Spinal cord (tissue), 10 donors: ENCODE results near the gene TBL1XR1. TPM values are rescaled to one million over a fixed set of nuclear protein-coding genes. Genes with fewer than 3 reads are reported as not detected.

Experiments used
- DNase-seq, 6 donors: peaks; one replicate each; pipeline versions ENCODE4 v3.0.0 to v3.0.0-alpha.2; 2013 to 2015; ENCODE audit warnings: low spot score in 6 of 6, low read depth in 4 of 6
- H3K27ac ChIP-seq: one replicate; pipeline ENCODE4 v1.5.1; 2013; ENCODE audit warnings: low read depth, low read length, control low read depth
- H3K27me3 ChIP-seq: one replicate; pipeline ENCODE4 v1.6.1; 2013; ENCODE audit warnings: low read length; ENCODE audit not compliant: control insufficient read depth, insufficient read depth
- H3K36me3 ChIP-seq: one replicate; pipeline ENCODE4 v1.6.1; 2013; ENCODE audit warnings: low read length; ENCODE audit not compliant: control insufficient read depth, insufficient read depth
- H3K4me1 ChIP-seq: one replicate; pipeline ENCODE4 v1.6.1; 2013; ENCODE audit warnings: low read length; ENCODE audit not compliant: control insufficient read depth, insufficient read depth
- H3K4me3 ChIP-seq: one replicate; pipeline ENCODE4 v1.5.1; 2013; ENCODE audit warnings: low read depth, low read length, control low read depth
- H3K9me3 ChIP-seq: one replicate; pipeline ENCODE4 v1.6.1; 2013; ENCODE audit warnings: low read length; ENCODE audit not compliant: control insufficient read depth, insufficient read depth
- whole genome bisulfite sequencing: methylation state at CpG from one replicate; pipeline ENCODE4 v1.1.5; 2013; ENCODE audit warnings: missing lambda C conversion rate; ENCODE audit not compliant: insufficient coverage; 5-methylcytosine and 5-hydroxymethylcytosine counted together
- polyA plus RNA-seq, 2 donors: library from polyadenylated mRNA; unstranded; fragments of 120-200 nt; gene quantifications; one replicate each; pipeline ENCODE4 v1.2.1, GENCODE V29; 2013; ENCODE audit not compliant: insufficient read length in 2 of 2
- total RNA-seq, 2 donors: library from RNA; depleted of rRNA in 1 of 2; stranded (reverse); fragments of 120-200 nt in 1 of 2; fragments of >200 nt in 1 of 2; gene quantifications; one replicate each; pipeline versions ENCODE4 v1.2.3 to v1.2.4, GENCODE V29; 2013 to 2014
- donor health status: healthy.

TBL1XR1 gene
- total and polyA plus RNA-seq, 4 donors: 81.6 to 193 (median 110) TPM

DNA sequence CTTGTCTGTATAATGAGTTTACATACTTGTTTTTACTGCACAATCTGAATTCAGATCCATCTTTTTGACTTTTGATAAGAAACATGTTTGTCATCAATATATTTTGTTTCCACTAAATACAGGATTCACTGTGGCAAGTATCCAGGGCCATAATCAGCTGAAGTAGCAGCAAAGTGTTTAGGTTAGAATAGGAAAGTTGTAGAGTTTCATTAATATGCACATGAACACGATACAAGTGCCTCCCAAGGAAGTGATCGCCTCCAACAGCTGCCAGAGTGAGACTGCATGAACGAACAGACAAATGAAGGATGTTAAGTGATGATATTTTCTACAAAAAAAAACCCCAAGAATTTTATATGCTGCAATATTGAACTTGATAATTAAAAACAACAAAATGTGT lies 204.3 kb downstream of the TBL1XR1 start:
- DNase-seq: peak in 2 of 6 donors; percentile 13 to 37
- whole genome bisulfite sequencing: no CpG with 5 or more reads among the region's 3 CpGs
- Histone ChIP-seq H3K4me3 (no peak overlapping the region), H3K27me3 (no peaks in the 10 kb centered on the region), H3K9me3 (peaks cover 4% of the 10 kb centered on the region), H3K4me1 (no peaks in the 10 kb centered on the region), H3K36me3 (no peaks in the 10 kb centered on the region), H3K27ac (no peak overlapping the region)

DNA sequence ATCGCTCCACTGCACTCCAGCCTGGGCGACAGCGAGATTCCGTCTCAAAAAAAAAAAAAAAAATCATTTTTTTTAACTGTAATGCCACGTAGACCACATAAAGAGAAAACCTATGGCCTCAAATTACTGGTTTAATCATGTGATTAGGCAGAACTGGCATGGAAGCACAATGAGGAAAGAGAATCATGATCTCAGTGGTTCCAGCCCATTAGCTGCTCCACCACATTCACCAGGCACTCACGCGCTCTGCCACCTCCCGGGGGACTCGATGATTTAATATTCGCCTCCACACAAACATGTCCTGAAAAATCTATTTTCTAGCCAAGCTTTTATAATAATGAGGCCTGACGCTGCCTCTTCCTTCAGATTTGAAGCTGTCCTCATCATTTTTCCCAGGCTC lies 204.7 kb downstream of the TBL1XR1 start:
- Histone ChIP-seq H3K27me3 (no peaks in the 10 kb centered on the region), H3K27ac (no peak overlapping the region), H3K4me3 (no peak overlapping the region), H3K9me3 (peaks cover 4% of the 10 kb centered on the region), H3K4me1 (no peaks in the 10 kb centered on the region), H3K36me3 (no peaks in the 10 kb centered on the region)
- DNase-seq: peak in 1 of 6 donors; percentile 31
- no CpG with 5 or more reads among the region's 11 CpGs for WGBS

DNA sequence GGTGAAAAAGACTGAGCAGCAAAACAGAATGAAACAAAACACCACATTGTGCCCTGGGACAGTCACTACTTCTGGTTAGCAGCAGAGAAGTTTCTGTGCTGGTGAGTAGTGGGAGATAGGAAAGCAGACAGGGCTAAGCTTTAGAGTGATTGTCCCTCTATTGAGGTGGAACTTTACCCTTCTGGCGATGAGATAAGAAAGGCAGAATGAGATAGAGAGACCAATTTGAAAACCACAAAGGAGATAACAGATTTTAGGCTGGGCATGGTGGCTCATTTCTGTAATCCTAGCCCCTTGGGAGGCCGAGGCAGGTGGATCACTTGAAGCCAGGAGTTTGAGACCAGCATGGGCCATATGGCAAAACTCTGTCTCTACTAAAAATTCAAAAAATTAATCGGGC lies 208.5 kb downstream of the TBL1XR1 start:
- H3K27ac ChIP-seq: no peak overlapping the region
- H3K4me3 ChIP-seq: no peak overlapping the region
- DNase-seq: no peak
- H3K4me1 ChIP-seq: no peaks in the 10 kb centered on the region
- peaks cover 4% of the 10 kb centered on the region for H3K9me3 ChIP-seq
- H3K36me3 ChIP-seq: no peaks in the 10 kb centered on the region
- H3K27me3 ChIP-seq: no peaks in the 10 kb centered on the region
- 100% methylated on average over 3 of the region's 3 CpGs for WGBS

DNA sequence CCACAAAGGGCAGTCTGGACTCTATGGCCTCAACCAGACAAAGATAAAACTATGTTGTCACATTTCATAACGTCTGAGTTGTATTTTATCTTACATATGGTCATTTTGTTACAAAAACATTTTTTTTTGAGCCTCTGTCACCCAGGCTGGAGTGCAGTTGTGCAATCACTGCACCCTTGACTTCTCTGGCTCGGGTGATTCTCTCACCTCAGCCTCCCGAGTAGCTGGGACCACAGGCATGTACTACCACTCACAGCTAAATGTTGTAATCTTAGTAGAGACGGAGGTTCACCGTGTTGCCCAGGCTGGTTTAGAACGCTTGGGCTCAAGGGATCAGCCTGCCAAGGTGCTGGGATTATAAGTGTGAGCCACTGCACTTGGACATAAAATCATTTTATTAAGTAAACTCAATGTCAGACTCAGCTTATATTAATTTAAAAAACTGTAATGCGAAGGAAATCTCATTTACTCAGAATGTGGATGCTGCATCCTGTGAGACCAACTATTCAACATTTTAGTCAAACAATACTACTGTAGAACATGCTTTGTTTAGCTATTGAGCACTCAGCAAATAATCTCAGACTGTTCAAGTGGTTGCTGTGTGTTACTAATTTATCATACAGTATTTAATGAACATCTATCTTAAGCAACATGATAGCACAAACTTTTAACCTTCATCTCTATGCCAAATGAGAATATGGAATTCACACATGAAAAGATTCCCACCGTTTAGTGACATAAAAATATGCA lies 209.2 kb downstream of the TBL1XR1 start:
- Histone ChIP-seq H3K9me3 (peaks cover 4% of the 10 kb centered on the region), H3K27me3 (no peaks in the 10 kb centered on the region), H3K27ac (no peak overlapping the region), H3K4me3 (no peak overlapping the region), H3K4me1 (no peaks in the 10 kb centered on the region), H3K36me3 (no peaks in the 10 kb centered on the region)
- no CpG with 5 or more reads among the region's 8 CpGs for WGBS
- DNase-seq: peak in 1 of 6 donors; percentile 22

DNA sequence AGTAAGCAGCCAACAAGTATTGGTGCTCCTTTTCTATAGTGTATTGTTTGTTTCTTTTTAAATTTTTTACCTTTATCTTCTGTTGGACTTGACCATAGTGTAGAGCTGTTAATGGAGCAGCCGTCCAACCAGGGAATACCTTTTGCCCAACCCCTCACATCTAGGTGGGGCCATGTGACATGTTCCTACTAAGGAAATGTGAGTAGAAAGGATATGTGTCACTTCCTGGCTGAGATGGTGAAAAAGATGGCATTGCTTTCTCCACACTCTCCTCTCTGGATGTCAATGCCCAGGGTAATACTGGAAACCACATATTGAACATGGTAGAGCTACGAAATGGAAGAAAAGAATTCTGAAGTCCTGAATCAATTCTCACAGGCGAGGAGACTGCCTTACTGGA lies 218.8 kb downstream of the TBL1XR1 start:
- H3K27ac ChIP-seq: no peak overlapping the region
- DNase-seq: no peak
- no peaks in the 10 kb centered on the region for H3K9me3 ChIP-seq
- H3K4me1 ChIP-seq: no peaks in the 10 kb centered on the region
- H3K36me3 ChIP-seq: no peaks in the 10 kb centered on the region
- H3K27me3 ChIP-seq: no peaks in the 10 kb centered on the region
- H3K4me3 ChIP-seq: no peak overlapping the region
- WGBS: no CpG with 5 or more reads among the region's 3 CpGs

DNA sequence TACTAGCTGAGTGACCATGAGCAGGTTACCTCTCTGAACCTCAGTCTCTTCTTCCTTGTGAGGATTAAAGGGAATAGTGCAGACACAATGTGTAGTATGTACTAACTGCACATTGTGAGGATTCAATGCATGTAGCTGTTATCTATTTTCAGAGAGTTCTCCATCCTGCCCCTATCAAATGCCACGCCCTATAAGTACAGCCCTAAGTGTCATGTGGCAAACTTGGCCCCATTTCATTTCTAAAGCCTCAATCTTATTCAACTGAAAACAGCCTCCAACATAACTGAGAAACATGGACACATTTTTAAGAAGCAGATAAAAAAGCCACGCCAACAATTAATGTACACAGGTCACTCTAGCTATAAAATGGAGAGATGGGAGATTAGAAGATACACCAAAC lies 220.0 kb downstream of the TBL1XR1 start:
- Histone ChIP-seq H3K27ac (no peak overlapping the region), H3K4me1 (no peaks in the 10 kb centered on the region), H3K4me3 (no peak overlapping the region), H3K27me3 (no peaks in the 10 kb centered on the region), H3K9me3 (no peaks in the 10 kb centered on the region), H3K36me3 (no peaks in the 10 kb centered on the region)
- no peak for DNase-seq
- 100% methylated on average over 1 of the region's 2 CpGs for WGBS

DNA sequence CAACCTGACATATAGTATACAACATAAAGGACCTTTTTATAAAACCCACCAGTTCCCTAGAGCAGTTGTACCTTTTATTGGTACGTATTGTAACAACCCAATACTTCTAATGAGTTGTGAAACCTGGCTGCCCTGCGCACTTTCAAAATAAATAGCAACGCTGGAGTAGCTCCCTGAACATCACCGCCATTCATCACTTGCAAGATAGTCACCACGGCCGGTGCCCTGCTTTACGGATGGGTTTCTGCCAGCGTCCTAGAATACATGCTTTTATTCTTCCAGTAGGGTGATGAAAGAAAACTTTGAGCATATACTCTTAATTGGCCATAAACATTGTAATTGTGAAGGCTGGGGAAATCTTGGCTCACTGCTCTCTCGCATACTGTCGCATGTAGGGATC lies 220.7 kb downstream of the TBL1XR1 start:
- Histone ChIP-seq H3K4me3 (no peak overlapping the region), H3K36me3 (no peaks in the 10 kb centered on the region), H3K27me3 (no peaks in the 10 kb centered on the region), H3K4me1 (no peaks in the 10 kb centered on the region), H3K9me3 (no peaks in the 10 kb centered on the region), H3K27ac (no peak overlapping the region)
- peak in 1 of 6 donors; percentile 41 for DNase-seq
- WGBS: 100% methylated on average over 2 of the region's 10 CpGs

DNA sequence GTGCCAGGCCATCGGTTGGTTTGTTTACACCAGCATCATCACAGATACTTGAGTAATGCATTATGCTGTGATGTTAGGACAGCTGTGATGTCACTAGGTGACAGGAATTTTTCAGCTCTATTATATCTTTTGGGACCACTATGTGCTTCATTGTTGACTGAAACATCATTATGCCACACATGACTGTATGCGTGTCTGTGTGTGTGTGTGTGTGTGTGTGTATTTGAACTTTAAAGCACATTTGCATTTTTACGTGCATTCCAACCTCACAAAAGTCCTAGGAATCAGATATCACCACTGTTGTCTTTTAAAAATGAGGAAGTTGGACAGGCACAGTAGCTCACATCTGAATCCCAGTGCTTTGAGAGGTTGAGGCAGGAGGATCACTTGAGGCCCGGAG lies 223.0 kb downstream of the TBL1XR1 start:
- no peak for DNase-seq
- no CpG with 5 or more reads among the region's 4 CpGs for WGBS
- Histone ChIP-seq H3K36me3 (no peaks in the 10 kb centered on the region), H3K9me3 (no peaks in the 10 kb centered on the region), H3K27me3 (no peaks in the 10 kb centered on the region), H3K4me1 (no peaks in the 10 kb centered on the region), H3K4me3 (no peak overlapping the region), H3K27ac (no peak overlapping the region)

DNA sequence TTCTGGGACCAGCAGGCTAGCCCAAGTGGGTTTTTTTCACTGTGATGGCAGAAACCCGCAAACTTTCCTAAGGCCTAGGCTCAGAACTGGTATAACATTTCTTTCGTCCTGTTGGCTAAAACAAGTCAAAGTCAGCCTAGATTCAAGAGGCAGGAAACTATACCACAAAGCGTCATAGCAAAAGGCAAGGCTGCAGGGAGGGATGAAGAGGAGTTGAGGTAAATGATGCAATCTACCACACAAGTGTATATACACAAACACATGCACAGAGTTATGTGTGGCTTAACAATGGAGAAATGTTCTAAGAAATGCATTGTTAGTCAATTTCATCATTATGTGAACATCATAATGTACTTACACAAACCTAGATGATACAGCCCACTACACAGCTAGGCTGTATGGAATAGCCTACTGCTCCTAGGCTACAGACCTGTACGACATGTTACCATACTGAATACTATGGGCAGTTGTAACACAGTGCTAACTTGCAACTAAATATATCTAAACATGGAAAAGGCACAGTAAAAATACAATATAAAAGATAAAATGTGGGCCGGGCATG lies 225.6 kb downstream of the TBL1XR1 start:
- no peaks in the 10 kb centered on the region for H3K9me3 ChIP-seq
- no peaks in the 10 kb centered on the region for H3K4me1 ChIP-seq
- no peaks in the 10 kb centered on the region for H3K36me3 ChIP-seq
- 100% methylated on average over 3 of the region's 5 CpGs for WGBS
- no peaks in the 10 kb centered on the region for H3K27me3 ChIP-seq
- no peak for DNase-seq
- no peak overlapping the region for H3K27ac ChIP-seq
- no peak overlapping the region for H3K4me3 ChIP-seq

DNA sequence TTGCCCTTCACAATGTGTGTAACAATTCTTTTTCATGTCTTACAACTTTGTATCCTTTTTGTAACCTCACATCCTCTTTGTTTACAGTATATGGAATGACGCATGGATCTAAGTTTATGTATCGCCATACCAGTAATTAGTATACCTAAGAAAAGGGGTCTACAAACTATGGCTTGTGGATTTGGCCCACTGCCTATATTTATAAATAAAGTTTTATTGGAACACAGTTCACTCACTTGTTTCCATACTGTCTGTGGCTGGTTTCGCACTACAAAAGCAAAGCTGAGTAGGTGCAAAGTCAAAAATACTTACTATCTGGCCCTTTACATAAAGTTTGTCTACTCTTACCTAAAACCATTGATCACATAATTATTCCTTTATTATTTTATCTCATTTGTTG lies 226.5 kb downstream of the TBL1XR1 start:
- no CpG with 5 or more reads among the region's 3 CpGs for WGBS

More for the DNA sequence above, 226.5 kb downstream of the TBL1XR1 start:
- Histone ChIP-seq H3K27ac (no peak overlapping the region), H3K4me1 (no peaks in the 10 kb centered on the region), H3K9me3 (no peaks in the 10 kb centered on the region), H3K36me3 (no peaks in the 10 kb centered on the region), H3K27me3 (no peaks in the 10 kb centered on the region), H3K4me3 (no peak overlapping the region)
- no peak for DNase-seq
